ENCODE data around the gene DNAJB2.

DNA sequence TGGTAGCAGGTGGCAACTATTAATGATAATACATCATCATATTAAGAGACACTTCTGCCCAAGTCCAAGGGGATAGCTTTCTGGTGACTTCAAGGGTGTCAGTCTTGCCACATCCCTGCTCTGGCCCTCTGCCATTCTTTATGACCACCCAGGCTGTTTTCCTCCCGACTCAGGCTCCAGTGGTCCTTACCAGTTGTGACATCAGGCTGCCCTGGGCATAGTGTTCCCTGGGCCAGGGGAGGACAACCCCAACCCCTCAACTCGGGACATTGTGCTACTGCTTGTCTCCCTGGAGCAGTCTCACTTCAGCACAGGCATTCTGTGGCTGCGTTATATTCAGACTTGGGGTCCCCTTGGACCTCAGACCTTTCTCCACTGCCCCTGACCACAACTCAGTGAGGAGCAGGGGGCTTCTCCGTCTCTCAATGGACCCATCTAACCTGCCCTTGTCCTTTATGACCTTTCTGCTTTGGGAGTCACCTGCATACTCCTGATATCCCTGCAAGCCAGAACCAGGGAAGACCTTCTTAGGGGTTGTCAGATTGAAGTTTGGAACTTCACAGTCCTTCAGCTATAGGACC lies 12.8 kb downstream of the DNAJB2 start:
- TF ChIP-seq CTCF (IDR thresholded peaks at IDR 0.05; ENCODE audit: borderline replicate concordance, extremely low read depth, low read length, poor library complexity, severe bottlenecking) (no peak), EZH2 (IDR thresholded peaks at IDR 0.05; ENCODE audit: borderline replicate concordance, low read depth, low read length, severe bottlenecking) (no peak)

Measured in DND-41 (cell line).